Esophagus squamous epithelium (tissue), 4 donors: ENCODE data around the gene SEMA6A.

Source experiments
- CTCF ChIP-seq, 6 experiments: fragments of 450-650 bp in 4 of 6; fragments of 200-600 bp in 2 of 6; sonication (generic) in 2 of 6; IDR thresholded peaks; one replicate each; pipeline ENCODE4 v1.5.1; 2016 to 2019; ENCODE audit warnings: antibody characterized with exemption in 6 of 6, mild to moderate bottlenecking in 4 of 6, moderate library complexity in 4 of 6
- POLR2A ChIP-seq, 4 donors: fragments of 450-650 bp; IDR thresholded peaks; one replicate each; pipeline ENCODE4 v1.6.1; 2017; ENCODE audit warnings: antibody characterized with exemption in 4 of 4, mild to moderate bottlenecking in 4 of 4, moderate library complexity in 3 of 4

DNA sequence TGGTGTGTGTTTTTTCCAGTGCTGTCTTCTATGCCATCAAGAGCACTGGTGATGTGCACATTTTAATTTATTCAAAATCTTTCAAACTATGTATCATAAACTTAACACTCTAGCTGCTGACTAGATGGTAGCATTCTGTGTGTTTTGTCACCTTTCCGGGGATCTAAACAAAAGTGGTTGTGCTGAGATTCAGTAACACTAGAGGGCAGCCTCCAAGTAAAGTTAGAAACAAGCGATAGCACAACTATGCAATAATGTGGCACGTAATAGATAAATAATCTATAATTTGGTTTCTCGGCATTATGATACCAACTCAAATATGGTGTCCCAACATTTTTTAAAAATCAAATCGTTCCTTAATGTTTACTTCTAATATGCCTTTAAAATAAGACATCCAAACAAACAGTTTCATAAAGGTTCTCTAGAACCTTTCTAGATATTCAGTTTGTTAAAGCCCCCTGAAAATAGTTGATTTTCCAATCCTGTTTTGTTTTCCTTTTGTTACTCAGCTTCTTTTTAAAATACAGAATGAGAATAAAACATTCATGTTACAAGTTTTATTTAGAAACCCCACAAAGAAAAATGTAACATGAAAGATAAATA lies 16.9 kb downstream of the SEMA6A start:
- TF ChIP-seq CTCF (IDR thresholded peaks at IDR 0.05), result peak in 5 of 6 experiments; percentile 23 to 61 (median 43)
- TF ChIP-seq POLR2A (IDR thresholded peaks at IDR 0.05), result no peak
